GM18511 (cell line): ENCODE data around the gene TPMT.
A peak's percentile ranks its signal among the peaks of the same experiment; 100 is the strongest.
"Not testable (repeated sequence)": the region's sequence is repeated elsewhere in the genome, so short reads cannot be mapped to it uniquely, and the experiment has no call there.

Source experiments
- ATAC-seq: cut with Tn5 transposase; IDR thresholded peaks from one replicate; pipeline ENCODE4 v1.9.1; 2021; ENCODE audit warnings: mild to moderate bottlenecking, moderate library complexity; ENCODE audit not compliant: unreplicated experiment

The TPMT gene

GRCh38 chr6:18155864-18156421, 1.1 kb upstream of the TPMT start:
- ATAC-seq, result peak; percentile 43

DNA sequence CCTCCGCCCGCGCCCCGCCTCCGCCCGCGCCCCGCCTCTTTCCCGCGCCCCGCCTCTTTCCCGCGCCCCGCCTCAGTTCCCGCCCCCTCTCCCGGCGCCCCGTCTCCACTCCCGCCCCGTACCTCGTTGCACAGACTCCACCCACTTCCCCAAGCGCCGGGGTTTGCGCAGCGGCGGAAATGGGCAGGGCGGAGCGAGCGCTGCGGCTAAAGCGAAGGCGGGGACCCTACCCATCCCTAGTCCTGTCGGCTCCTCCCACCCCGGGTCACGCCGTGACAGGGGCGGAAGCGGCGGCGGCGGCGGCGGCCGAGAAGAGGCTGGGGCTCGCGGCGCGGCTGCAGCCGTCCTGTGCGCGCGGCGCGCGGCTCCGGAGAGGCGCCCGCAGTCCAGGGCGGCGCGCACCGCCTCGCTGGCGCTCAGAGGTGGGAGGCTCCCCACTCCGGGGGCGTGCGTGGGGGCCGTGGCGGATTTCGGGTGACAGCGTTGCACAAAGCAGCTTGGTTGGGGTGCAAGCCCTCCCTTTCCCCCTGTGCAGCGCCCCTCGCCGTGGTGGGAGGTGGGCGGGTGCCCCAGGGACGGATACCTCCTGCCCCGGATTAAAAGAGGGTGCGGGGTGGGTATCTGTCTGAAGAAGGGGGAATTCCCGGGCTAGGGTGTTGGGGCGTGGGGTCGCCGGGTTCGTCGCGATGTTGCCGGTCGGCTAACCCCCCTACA, 430 bp upstream of the TPMT start, which contains the start of gene KDM1B:
KDM1B (plus strand) TSS at position 273 of the 714 bp plus-strand sequence. CDS start 4,474 bp downstream, outside the sequence.
- peak; percentile 85 for ATAC-seq

- ATAC-seq, result no peak
Observed at GRCh38 chr6:18153311-18153703, 1.6 kb downstream of the TPMT start.

- no peak for ATAC-seq
Observed at GRCh38 chr6:18151801-18152200, 3.1 kb downstream of the TPMT start.

DNA sequence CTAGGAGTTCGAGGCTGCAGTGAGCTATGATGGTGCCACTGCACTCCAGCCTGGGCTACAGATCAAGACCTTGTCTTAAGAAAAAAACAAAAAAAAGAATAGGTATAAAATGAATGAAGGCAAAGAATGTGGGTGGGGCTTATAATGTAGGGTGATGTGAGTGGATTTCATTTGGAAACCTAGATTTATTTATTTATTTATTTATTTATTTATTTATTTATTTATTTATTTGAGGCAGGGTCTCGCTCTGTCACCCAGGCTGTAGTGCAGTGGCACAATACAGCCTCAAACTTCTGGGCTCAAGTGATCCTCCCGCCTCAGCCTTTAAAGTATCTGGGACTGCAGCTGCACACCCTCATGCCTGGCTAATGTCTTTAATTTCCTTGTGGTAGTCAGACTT, 3.5 kb downstream of the TPMT start:
- not testable (repeated sequence) for ATAC-seq

DNA sequence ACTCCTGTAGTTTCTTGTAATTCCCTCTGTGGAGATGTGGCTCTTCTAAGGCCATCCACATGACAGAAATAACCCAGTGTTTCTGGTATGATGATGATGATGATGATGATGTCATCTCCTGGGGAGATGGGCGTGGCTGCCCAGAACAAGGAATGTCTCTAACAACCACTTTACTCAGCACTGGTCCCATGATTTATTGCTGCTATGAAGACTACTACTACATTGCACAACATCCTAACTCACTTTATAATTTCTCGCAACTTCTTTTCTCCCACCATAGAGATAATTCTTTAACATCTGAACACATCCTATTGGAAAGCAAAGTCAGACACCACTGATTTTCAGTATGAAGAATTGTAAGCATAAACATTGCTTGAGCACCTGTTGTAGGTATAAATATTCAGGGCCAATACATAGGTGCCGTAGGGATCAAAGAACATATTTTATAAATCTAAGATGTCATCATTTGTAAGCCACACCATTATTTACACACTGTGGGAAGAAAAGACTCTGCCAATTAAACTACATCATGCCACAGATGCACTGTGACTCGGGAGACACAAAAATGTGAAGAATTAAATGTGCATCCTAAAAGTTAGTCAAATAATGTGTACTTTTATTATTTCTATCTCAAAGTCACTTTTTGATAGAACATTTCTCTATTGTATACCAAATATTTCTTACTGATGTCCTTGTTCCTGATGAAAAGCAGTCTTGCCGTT, 6.4 kb downstream of the TPMT start:
- ATAC-seq, result no peak

- ATAC-seq, result no peak
Observed at GRCh38 chr6:18147616-18148015, 7.3 kb downstream of the TPMT start.

DNA sequence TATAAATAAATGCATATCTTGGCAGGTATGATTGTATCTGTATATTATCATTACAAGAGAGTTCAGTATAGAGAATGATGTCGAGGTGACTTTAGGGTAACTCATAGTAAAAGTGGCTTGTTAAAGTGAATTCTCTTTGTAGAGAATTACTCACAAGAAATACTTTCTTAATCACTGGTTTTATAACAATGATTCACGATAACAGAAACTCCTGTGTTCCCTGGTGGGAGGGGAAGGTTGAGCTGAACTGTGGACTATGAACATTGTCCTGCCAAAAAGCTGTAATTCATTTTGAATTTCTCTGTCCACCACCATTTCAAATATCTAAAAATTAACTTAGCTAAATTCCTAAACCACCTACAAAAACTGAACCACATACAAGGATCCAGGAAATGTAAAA, 7.7 kb downstream of the TPMT start:
- ATAC-seq, result no peak

- ATAC-seq, result no peak
Observed at GRCh38 chr6:18142591-18142861, 12.4 kb downstream of the TPMT start.

DNA sequence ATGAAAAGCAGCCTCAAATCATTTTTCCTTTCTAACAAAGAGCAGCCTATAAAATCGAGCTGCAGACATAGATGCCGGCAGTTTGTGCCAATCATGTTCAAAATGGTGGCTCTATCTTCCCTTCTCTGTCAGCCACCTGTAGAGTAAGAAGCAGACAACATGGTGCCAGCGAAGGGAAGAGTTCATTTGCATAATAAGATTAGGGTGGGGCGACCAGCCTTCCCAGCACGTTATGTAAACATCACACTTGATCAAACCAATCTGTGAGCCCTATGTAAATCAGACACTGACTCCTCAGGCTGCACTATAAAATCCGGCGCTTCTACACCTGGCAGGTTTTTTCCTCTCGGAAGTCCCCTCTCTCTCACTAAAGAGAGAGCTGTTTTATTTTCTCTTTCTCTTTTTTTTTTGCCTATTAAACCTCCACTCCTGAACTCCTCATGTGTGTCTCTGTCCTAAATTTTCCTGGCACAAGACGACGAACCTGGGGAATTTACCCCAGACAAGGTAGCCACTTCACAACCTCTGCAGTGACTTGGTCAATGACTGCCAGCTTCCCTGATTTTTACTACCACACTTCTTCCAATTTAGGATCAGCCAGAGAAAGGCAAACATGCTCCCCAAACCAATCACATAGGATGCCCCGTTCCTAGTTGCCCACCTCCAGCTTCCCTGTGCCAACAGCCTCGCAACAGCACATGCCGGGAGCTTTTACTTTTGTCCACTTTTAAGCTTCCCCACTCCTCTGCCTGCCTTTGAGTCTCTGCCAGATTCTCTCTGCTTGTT, 12.9 kb downstream of the TPMT start:
- no peak for ATAC-seq

DNA sequence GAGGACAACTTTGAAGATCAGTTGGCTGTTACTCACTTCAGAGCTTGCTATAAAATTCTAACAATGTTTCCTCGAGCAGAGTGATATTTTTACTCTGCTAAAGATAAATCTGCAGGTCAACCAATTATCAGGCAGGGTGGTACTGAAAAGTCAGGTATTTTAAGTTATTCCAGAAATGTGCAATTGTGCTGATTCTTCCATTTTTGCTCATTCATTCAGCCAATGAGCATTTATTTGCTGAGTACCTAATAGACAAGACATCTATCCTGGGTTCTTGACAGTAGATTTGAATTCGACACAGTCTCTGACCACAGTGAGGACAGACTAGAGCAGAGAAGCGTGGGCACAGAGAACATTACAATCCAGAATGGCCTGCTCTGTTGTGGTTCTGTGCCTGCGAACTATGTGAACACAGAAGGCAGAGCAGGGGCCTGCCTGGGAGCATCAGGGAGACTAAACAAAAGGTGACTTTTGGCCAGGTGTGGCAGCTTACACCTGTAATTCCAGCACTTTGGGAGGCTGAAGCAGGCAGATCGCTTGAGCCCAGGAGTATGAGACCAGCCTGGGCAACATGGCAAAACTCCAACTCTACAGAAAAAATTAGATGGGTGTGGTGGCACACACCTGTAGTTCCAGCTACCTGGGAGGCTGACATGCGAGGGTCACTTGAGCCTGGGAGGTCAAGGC, 14.8 kb downstream of the TPMT start:
- no peak for ATAC-seq

GRCh38 chr6:18138906-18139305, 16.0 kb downstream of the TPMT start:
- no peak for ATAC-seq

DNA sequence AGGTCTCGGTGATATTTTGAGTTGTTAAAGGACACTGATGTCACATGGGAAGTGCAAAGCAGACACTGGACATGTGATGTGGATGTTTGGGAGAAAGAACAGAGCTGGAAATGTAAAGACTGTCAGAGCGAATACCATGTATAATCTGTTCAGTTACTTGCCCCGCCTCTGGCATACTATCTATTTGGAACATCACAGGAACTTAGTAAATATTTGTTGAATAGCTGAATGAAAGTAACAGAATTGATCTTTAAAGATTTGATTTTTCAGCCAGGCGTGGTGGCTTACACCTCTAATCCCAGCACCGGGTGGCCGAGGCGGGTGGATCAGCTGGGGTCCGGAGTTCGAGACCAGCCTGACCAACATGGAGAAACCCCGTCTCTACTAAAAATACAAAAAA, 18.6 kb downstream of the TPMT start:
- no peak for ATAC-seq

- ATAC-seq, result no peak
Observed at GRCh38 chr6:18135171-18135570, 19.7 kb downstream of the TPMT start.

DNA sequence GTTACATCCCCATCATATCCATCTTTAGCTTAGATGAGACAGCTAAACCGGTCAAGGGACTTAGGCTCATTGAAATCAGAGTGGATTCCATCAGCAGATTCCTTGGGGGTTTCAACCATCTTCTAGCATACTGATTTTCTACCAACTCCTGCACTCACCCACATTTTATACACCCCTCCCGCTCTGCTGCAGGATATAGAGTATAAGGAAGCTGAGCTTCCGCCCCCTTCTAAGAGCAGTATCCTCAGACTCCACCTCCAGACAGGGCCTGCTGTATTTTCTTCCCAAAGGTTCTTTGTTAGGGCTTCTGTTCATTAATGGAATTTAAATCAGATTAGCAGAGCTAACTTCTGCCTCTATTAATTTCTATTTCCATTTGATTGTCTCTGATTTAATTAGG, 22.5 kb downstream of the TPMT start:
- ATAC-seq, result no peak

GRCh38 chr6:18126121-18126520, 28.8 kb downstream of the TPMT start:
- ATAC-seq, result no peak

GRCh38 chr6:18122128-18123093, 32.5 kb downstream of the TPMT start, which contains the start of gene NHLRC1:
Gene NHLRC1, minus strand, starts transcription at chr6:18122677. Its CDS starts 71 bp downstream, at chr6:18122606.
- peak; percentile 100 for ATAC-seq

GRCh38 chr6:18121580-18122127, 33.2 kb downstream of the TPMT start:
- no peak for ATAC-seq

GRCh38 chr6:18119236-18119635, 35.6 kb downstream of the TPMT start:
- no peak for ATAC-seq
